MCF 10A (cell line): ENCODE data around the gene SRRT. TPM values are rescaled to one million over a fixed set of nuclear protein-coding genes. Genes with fewer than 3 reads are reported as not detected.

Source experiments
- BruUV-seq: library from RNA; stranded (reverse); fragments of 400-500 nt; replicated peaks from 2 replicates; lab custom pipeline; 2021; lab: Mats Ljungman, UMichigan
- CTCF ChIA-PET: fragments of 300-600 bp; sonication (Branson Sonifier 250); formaldehyde crosslinking; extraction: SDS; loops from one replicate; lab custom pipeline; 2021; ENCODE audit warnings: antibody characterized with exemption, inconsistent platforms; lab: Yijun Ruan, JAX
- POLR2A ChIA-PET: fragments of 300-600, 350-650 bp; sonication (Branson Sonifier 250); formaldehyde crosslinking; extraction: SDS; loops from one replicate; lab custom pipeline; 2020; ENCODE audit warnings: antibody characterized with exemption, inconsistent platforms; lab: Yijun Ruan, JAX
- DNase-seq: peaks from one replicate; pipeline ENCODE4 v3.0.0-alpha.2; 2018; ENCODE audit not compliant: unreplicated experiment
- H3K27ac Mint-ChIP-seq: one replicate; pipeline ENCODE4 v1.8.0; 2022; ENCODE audit warnings: mild to moderate bottlenecking, low read depth, mixed read lengths; ENCODE audit not compliant: unreplicated experiment
- H3K27me3 Mint-ChIP-seq: one replicate; pipeline ENCODE4 v1.8.0; 2022; ENCODE audit warnings: mixed read lengths; ENCODE audit not compliant: insufficient read depth, unreplicated experiment
- H3K36me3 Mint-ChIP-seq: one replicate; pipeline ENCODE4 v1.8.0; 2022; ENCODE audit warnings: mild to moderate bottlenecking, moderate library complexity, mixed read lengths; ENCODE audit not compliant: insufficient read depth, unreplicated experiment
- H3K4me1 Mint-ChIP-seq: one replicate; pipeline ENCODE4 v1.8.0; 2022; ENCODE audit warnings: mixed read lengths; ENCODE audit not compliant: insufficient read depth, unreplicated experiment
- H3K4me3 Mint-ChIP-seq: one replicate; pipeline ENCODE4 v1.8.0; 2022; ENCODE audit warnings: mild to moderate bottlenecking, moderate library complexity, mixed read lengths; ENCODE audit not compliant: unreplicated experiment
- H3K9me3 Mint-ChIP-seq: one replicate; pipeline ENCODE4 v1.8.0; 2022; ENCODE audit warnings: mixed read lengths; ENCODE audit not compliant: unreplicated experiment
- CTCF ChIP-seq: fragments of 200-600 bp; IDR thresholded peaks from one replicate; pipeline ENCODE4 v1.8.0; 2022; ENCODE audit warnings: antibody characterized with exemption, mild to moderate bottlenecking; ENCODE audit not compliant: unreplicated experiment
- intact Hi-C: fragments of 100-400 bp; cut with micrococcal nuclease; formaldehyde crosslinking; loops from 2 replicates; pipeline ENCODE4 v1.14.1; 2022
- total RNA-seq: library from RNA; stranded (reverse); gene quantifications from 2 replicates; pipeline ENCODE4 v1.2.3, GENCODE V29; 2022

Gene SRRT
- total RNA-seq, 1 experiment from 2014 or later, result 111 TPM

- Mint-ChIP-seq H3K4me3 (peak within 1 kb of the TSS; percentile 65), H3K4me1 (peaks cover 16% of the 10 kb centered on the region), H3K9me3 (no peaks in the 10 kb centered on the region), H3K36me3 (no peaks in the 10 kb centered on the region), H3K27me3 (peaks cover 27% of the 10 kb centered on the region), H3K27ac (no peak within 1 kb of the TSS)
- ChIA-PET POLR2A (interaction anchor here (1.6 kb wide), 1 partner anchor 164 kb away, joined by 4 read pairs; no protein-coding TSS in a partner anchor), CTCF (interaction anchor here (3.9 kb wide), 1 partner anchor 164 kb away, joined by 47 read pairs; no protein-coding TSS in a partner anchor)
- no peak for DNase-seq
- TF ChIP-seq CTCF, result no peak
- no TSS peak for BruUV-seq
- intact Hi-C loops, result loop anchor here (2.0 kb wide), 1 partner anchor 387 kb away; no protein-coding TSS in a partner anchor
Measured at GRCh38 chr7:100895701-100895955, 20.7 kb downstream of the SRRT start, which contains the start of gene ACHE. TSS of gene ACHE (minus strand) at chr7:100895888. CDS start at chr7:100894232, 1,656 bp downstream.

DNA sequence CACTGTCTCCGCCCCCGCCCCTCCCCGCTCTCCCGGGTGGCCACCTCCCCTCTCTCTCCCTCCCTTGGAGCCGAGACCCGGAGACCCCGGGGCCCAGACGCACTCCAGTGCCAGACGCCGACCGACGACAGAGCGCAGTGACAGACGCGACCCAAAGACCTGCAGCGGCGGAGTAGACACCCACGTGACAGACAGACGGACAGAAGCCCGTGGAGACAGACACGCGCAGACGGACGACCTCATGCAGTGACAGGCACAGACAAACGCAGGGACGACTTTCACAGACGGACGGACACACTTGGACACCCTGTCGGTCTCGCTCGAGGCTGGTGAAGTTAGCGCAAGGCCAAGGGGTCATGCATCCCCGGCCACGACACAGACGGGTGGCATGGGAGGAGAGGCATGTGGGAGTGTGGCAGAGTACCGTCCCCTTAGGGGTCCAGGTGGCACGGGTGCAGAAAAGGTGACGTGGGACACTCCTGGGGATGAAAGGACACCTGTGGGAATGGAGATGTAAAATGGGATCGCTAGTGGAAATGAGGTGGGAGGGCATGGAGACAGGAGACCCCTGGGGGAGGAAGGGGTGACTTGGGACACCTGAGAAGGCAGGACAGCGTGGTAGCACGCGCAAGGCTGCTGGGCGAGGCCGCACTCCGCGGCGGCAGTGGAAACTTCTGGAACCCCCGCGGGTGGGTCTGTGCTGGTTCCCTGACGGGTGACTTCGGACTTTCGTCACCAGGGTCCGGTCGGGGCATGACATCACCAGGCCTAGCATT lies 21.2 kb downstream of the SRRT start:
- Mint-ChIP-seq H3K4me1 (peaks cover 12% of the 10 kb centered on the region), H3K9me3 (no peaks in the 10 kb centered on the region), H3K27me3 (peaks cover 32% of the 10 kb centered on the region), H3K27ac (no peak overlapping the region), H3K4me3 (peak overlapping the region; percentile 65), H3K36me3 (no peaks in the 10 kb centered on the region)
- ChIA-PET CTCF (interaction anchor here (0.6 to 3.9 kb wide), 3 partner anchors 134 to 164 kb away, joined by 3 to 47 read pairs (median 4); no protein-coding TSS in a partner anchor), POLR2A (no interaction called here)
- intact Hi-C loops, result loop anchor here (2.0 kb wide), 1 partner anchor 387 kb away; no protein-coding TSS in a partner anchor
- no TSS peak for BruUV-seq
- DNase-seq, result no peak
- no peak for TF ChIP-seq CTCF

DNA sequence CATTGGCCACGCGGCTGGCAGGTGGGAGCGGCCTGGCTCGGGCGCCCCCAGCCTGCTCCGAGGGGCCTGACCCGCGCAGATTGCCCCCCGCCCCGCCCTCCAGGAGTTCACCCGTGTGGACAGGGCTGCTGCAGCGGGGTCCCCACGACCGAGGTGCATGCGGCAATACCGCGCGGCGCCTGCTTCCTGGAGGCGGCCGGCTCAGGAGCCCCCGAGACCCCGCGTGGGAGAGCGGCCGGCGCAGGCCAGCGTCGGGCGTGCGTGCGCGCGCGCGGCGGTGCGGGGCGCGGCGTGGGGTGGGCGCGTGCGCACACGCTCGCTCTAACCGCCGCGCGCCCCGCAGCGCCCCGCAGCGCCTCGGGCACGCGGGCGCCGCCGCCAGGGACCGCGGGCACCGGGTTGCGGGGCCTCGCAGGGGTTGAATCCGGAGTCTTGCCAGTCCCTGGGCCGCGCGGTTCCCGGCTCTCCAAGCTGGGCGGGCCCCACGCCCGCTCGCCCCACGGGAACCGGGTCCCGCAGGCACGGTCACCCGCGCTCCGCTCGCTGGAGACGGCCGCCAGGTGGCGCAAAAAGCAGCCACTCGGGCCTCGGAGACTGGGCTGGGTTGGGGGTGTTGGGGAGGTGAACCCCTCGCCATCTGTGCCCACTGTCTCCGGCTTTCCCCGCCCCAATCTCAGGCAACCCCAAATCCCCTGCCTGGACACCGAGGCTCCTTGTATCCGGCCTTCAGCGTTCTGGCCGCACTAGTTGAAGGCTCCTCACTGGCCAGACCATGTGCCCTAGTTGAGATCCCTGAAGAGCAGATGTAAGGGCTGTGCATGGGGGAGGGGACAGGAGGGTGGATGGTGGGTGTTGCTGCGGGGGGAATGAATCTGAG lies 22.1 kb downstream of the SRRT start:
- ChIA-PET CTCF (interaction anchor here (0.6 to 7.1 kb wide), 6 partner anchors 133 to 229 kb away, joined by 3 to 64 read pairs (median 4); no protein-coding TSS in a partner anchor), POLR2A (interaction anchor here (0.6 kb wide), 1 partner anchor 153 kb away, joined by 3 read pairs; no protein-coding TSS in a partner anchor)
- Mint-ChIP-seq H3K27me3 (peaks cover 36% of the 10 kb centered on the region), H3K27ac (no peak overlapping the region), H3K4me1 (peaks cover 6% of the 10 kb centered on the region), H3K4me3 (no peak overlapping the region), H3K36me3 (no peaks in the 10 kb centered on the region), H3K9me3 (no peaks in the 10 kb centered on the region)
- intact Hi-C loops, result loop anchor here (1.0 kb wide), 2 partner anchors 162 to 180 kb away; no protein-coding TSS in a partner anchor
- peak; percentile 75 for TF ChIP-seq CTCF
- DNase-seq, result no peak
- no TSS peak for BruUV-seq
